GM12801 (cell line): ENCODE data around the gene COA5.

Source experiments
- CTCF ChIP-seq: IDR thresholded peaks from one replicate; pipeline ENCODE4 v1.5.1; 2011; ENCODE audit warnings: control low read depth; ENCODE audit not compliant: insufficient read length; ENCODE audit errors: extremely low read depth

Gene COA5

GRCh38 chr2:98604547-98604946 is 3.8 kb downstream of the COA5 start:
- no peak for TF ChIP-seq CTCF

- TF ChIP-seq CTCF: no peak
Measured at GRCh38 chr2:98601532-98602132, 6.7 kb downstream of the COA5 start.

GRCh38 chr2:98598781-98599428 is 9.4 kb downstream of the COA5 start:
- TF ChIP-seq CTCF: no peak

GRCh38 chr2:98592565-98592964 is 15.7 kb downstream of the COA5 start:
- no peak for TF ChIP-seq CTCF

- no peak for TF ChIP-seq CTCF
Measured at GRCh38 chr2:98589489-98589888, 18.8 kb downstream of the COA5 start.

- TF ChIP-seq CTCF: no peak
Measured at GRCh38 chr2:98588880-98589431, 19.4 kb downstream of the COA5 start.

GRCh38 chr2:98586551-98587140 is 21.7 kb downstream of the COA5 start:
- TF ChIP-seq CTCF: no peak
